Measurements from ENCODE around the gene NTMT2. TPM values are rescaled to one million over a fixed set of nuclear protein-coding genes. Genes with fewer than 3 reads are reported as not detected.
"Not testable (repeated sequence)": the region's sequence is repeated elsewhere in the genome, so short reads cannot be mapped to it uniquely, and the experiment has no call there.

Gene NTMT2
- polyA plus RNA-seq, 3 donors = not detected

GRCh38 chr1:170155055-170155454 is 9.3 kb downstream of the NTMT2 start:
- no peak for DNase-seq (ENCODE audit: low read depth in 3 of 3, low spot score in 2 of 3)

GRCh38 chr1:170156594-170156993 is 10.8 kb downstream of the NTMT2 start:
- DNase-seq (ENCODE audit: low read depth in 3 of 3, low spot score in 2 of 3) = no peak

- DNase-seq (ENCODE audit: low read depth in 3 of 3, low spot score in 2 of 3) = no peak
These were observed 12.1 kb downstream of the NTMT2 start for GRCh38 chr1:170157820-170158219.

- peak in 2 of 3 donors; percentile 21 to 29 for DNase-seq (ENCODE audit: low read depth in 3 of 3, low spot score in 2 of 3)
These were observed 16.9 kb downstream of the NTMT2 start for GRCh38 chr1:170162459-170163246.

GRCh38 chr1:170164103-170164763 is 18.5 kb downstream of the NTMT2 start:
- no peak for DNase-seq (ENCODE audit: low read depth in 3 of 3, low spot score in 2 of 3)

GRCh38 chr1:170166518-170167180 is 20.9 kb downstream of the NTMT2 start:
- DNase-seq (ENCODE audit: low read depth in 3 of 3, low spot score in 2 of 3) = no peak

- DNase-seq (ENCODE audit: low read depth in 3 of 3, low spot score in 2 of 3) = peak in 2 of 3 donors; percentile 4 to 12
These were observed 22.5 kb downstream of the NTMT2 start for GRCh38 chr1:170168265-170168664.

GRCh38 chr1:170170513-170170912 is 24.8 kb downstream of the NTMT2 start:
- DNase-seq (ENCODE audit: low read depth in 3 of 3, low spot score in 2 of 3) = not testable (repeated sequence)

- no peak for DNase-seq (ENCODE audit: low read depth in 3 of 3, low spot score in 2 of 3)
These were observed 28.6 kb downstream of the NTMT2 start for GRCh38 chr1:170174395-170174794.

- DNase-seq (ENCODE audit: low read depth in 3 of 3, low spot score in 2 of 3) = no peak
These were observed 29.3 kb downstream of the NTMT2 start for GRCh38 chr1:170175041-170175440.

- no peak for DNase-seq (ENCODE audit: low read depth in 3 of 3, low spot score in 2 of 3)
These were observed 29.7 kb downstream of the NTMT2 start for GRCh38 chr1:170175484-170175883.

GRCh38 chr1:170176772-170177171 is 31.0 kb downstream of the NTMT2 start:
- no peak for DNase-seq (ENCODE audit: low read depth in 3 of 3, low spot score in 2 of 3)

GRCh38 chr1:170182442-170182841 is 36.7 kb downstream of the NTMT2 start:
- DNase-seq (ENCODE audit: low read depth in 3 of 3, low spot score in 2 of 3) = no peak

GRCh38 chr1:170192546-170192945 is 46.8 kb downstream of the NTMT2 start:
- no peak for DNase-seq (ENCODE audit: low read depth in 3 of 3, low spot score in 2 of 3)

GRCh38 chr1:170194451-170194850 is 48.7 kb downstream of the NTMT2 start:
- no peak for DNase-seq (ENCODE audit: low read depth in 3 of 3, low spot score in 2 of 3)

- DNase-seq (ENCODE audit: low read depth in 3 of 3, low spot score in 2 of 3) = no peak
These were observed 50.9 kb downstream of the NTMT2 start for GRCh38 chr1:170196490-170197236.

- DNase-seq (ENCODE audit: low read depth in 3 of 3, low spot score in 2 of 3) = no peak
These were observed 52.3 kb downstream of the NTMT2 start for GRCh38 chr1:170198090-170198489.

GRCh38 chr1:170198584-170198983 is 52.8 kb downstream of the NTMT2 start:
- no peak for DNase-seq (ENCODE audit: low read depth in 3 of 3, low spot score in 2 of 3)

- DNase-seq (ENCODE audit: low read depth in 3 of 3, low spot score in 2 of 3) = no peak
These were observed 54.4 kb downstream of the NTMT2 start for GRCh38 chr1:170200161-170200560.

- no peak for DNase-seq (ENCODE audit: low read depth in 3 of 3, low spot score in 2 of 3)
These were observed 55.0 kb downstream of the NTMT2 start for GRCh38 chr1:170200621-170201397.

All from right renal cortex interstitium (tissue), 3 donors.